AG10803 (cell line): ENCODE data around the gene CYFIP2.

Experiments
- DNase-seq: peaks from one replicate; pipeline ENCODE4 v3.0.0; 2010; ENCODE audit warnings: low read depth
- H3K4me3 ChIP-seq: 2 replicates; pipeline ENCODE4 v1.5.1; 2011; ENCODE audit warnings: mild to moderate bottlenecking, low read length, control low read depth
- CTCF ChIP-seq: conservative IDR thresholded peaks from 2 replicates; pipeline ENCODE4 v1.5.1; 2011; ENCODE audit warnings: mild to moderate bottlenecking, low read length, control low read depth, inconsistent platforms

The CYFIP2 gene

GRCh38 chr5:157306692-157307471 is 41.0 kb downstream of the CYFIP2 start:
- DNase-seq = no peak
- TF ChIP-seq CTCF = no peak
- no peak overlapping the region for H3K4me3 ChIP-seq

- TF ChIP-seq CTCF = peak; percentile 45
- DNase-seq = peak; percentile 60
- H3K4me3 ChIP-seq = no peak overlapping the region
Measured at GRCh38 chr5:157308836-157309465, 43.0 kb downstream of the CYFIP2 start.

- no peak for DNase-seq
- no peak overlapping the region for H3K4me3 ChIP-seq
- no peak for TF ChIP-seq CTCF
Measured at GRCh38 chr5:157309796-157310195, 43.9 kb downstream of the CYFIP2 start.

- H3K4me3 ChIP-seq = no peak overlapping the region
- DNase-seq = no peak
- TF ChIP-seq CTCF = no peak
Measured at GRCh38 chr5:157311595-157311994, 45.7 kb downstream of the CYFIP2 start.

- peak; percentile 56 for DNase-seq
- no peak overlapping the region for H3K4me3 ChIP-seq
- peak; percentile 93 for TF ChIP-seq CTCF
Measured at GRCh38 chr5:157312492-157312891, 46.6 kb downstream of the CYFIP2 start.

- no peak for DNase-seq
- no peak for TF ChIP-seq CTCF
- H3K4me3 ChIP-seq = no peak overlapping the region
Measured at GRCh38 chr5:157322581-157322980, 56.7 kb downstream of the CYFIP2 start.

GRCh38 chr5:157323107-157323706 is 57.3 kb downstream of the CYFIP2 start:
- DNase-seq = no peak
- no peak overlapping the region for H3K4me3 ChIP-seq
- TF ChIP-seq CTCF = peak; percentile 20
